AG04449 (cell line): ENCODE results near the gene COLEC12.

Experiments
- CTCF ChIA-PET: fragments of 350-600 bp; formaldehyde crosslinking; extraction: SDS; loops from one replicate; lab custom pipeline; 2021; ENCODE audit warnings: antibody characterized with exemption; lab: Yijun Ruan, JAX
- POLR2A ChIA-PET: fragments of 400-600, 350-600 bp; formaldehyde crosslinking; extraction: SDS; loops from one replicate; lab custom pipeline; 2020; ENCODE audit warnings: antibody characterized with exemption, inconsistent platforms; lab: Yijun Ruan, JAX
- DNase-seq: peaks from one replicate; pipeline ENCODE4 v3.0.0-alpha.2; 2010; ENCODE audit warnings: low read depth, low spot score
- H3K4me3 ChIP-seq: 2 replicates; pipeline ENCODE4 v1.5.1; 2011; ENCODE audit warnings: low read depth, mild to moderate bottlenecking, control low read depth, low read length
- TF ChIP-seq, protein P1 (sequence below): IDR thresholded peaks from one replicate; pipeline ENCODE4 v1.5.1; 2011; ENCODE audit warnings: mild to moderate bottlenecking, moderate library complexity, low read length, control low read depth, inconsistent platforms; ENCODE audit not compliant: insufficient read depth; ENCODE audit errors: missing control alignments

COLEC12 gene

DNA sequence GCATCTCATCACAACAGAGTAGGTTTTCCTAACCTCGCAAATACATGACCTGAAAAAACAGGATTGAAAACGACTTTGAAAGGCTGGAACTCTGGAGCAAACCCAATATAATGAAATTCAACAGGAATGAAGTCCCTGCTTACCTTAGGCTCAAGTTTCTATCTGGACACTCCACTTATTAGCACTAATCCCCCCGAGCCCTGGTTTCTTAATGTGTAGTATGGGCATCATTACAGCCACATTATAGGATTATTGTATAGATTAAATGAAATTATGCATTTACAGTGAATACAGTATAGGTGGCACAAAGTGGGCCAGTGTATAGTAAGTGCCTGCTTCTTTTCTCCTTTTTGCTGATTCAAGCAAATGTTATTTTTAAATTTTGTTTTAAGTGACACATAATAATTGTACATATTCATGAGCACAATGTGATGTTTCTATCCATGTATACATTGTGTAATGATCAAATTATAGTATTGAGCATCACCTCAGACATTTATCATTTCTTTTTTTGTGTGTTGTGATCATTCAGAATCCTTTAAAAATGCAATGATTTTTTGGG, 118.0 kb downstream of the COLEC12 start:
- TF ChIP-seq, protein P1, sequence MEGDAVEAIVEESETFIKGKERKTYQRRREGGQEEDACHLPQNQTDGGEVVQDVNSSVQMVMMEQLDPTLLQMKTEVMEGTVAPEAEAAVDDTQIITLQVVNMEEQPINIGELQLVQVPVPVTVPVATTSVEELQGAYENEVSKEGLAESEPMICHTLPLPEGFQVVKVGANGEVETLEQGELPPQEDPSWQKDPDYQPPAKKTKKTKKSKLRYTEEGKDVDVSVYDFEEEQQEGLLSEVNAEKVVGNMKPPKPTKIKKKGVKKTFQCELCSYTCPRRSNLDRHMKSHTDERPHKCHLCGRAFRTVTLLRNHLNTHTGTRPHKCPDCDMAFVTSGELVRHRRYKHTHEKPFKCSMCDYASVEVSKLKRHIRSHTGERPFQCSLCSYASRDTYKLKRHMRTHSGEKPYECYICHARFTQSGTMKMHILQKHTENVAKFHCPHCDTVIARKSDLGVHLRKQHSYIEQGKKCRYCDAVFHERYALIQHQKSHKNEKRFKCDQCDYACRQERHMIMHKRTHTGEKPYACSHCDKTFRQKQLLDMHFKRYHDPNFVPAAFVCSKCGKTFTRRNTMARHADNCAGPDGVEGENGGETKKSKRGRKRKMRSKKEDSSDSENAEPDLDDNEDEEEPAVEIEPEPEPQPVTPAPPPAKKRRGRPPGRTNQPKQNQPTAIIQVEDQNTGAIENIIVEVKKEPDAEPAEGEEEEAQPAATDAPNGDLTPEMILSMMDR = no peak
- ChIA-PET POLR2A (no interaction called here), CTCF (no interaction called here)
- DNase-seq = no peak
- no peak overlapping the region for H3K4me3 ChIP-seq

DNA sequence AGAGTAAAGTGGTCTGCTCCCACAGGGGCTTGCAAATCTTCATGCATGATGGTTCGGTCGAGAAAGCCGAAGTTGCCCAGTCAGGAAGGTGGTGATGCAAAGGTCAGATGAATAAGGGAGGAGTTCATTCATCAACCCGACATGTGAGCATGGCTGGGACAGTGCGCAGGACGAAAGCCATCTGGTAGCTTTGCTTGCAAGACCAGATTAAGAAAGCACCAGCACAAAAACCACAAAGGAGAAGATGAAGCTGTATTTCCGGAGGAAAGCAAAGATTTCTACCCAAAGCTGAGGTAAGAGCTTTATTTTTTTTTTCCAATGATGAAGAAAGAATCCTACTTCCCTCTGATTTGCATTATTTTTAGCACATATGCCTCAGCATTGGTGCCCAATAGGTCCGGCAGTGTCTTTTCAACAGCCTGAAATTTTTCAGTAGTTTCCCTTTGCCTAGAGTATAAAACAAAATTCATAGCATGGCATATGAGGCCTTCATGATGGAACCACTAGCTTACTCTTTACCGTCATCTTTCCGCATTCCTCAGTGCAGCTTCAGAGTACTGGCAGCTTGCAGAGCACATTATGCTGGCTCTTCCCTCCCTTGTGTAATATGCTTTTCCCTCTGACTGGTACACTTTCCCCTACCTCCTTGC, 120.7 kb downstream of the COLEC12 start:
- DNase-seq = no peak
- ChIA-PET POLR2A (no interaction called here), CTCF (interaction anchor here (1.4 kb wide), 1 partner anchor 237 kb away, joined by 3 read pairs; no protein-coding TSS in a partner anchor)
- TF ChIP-seq, protein P1 = no peak
- no peak overlapping the region for H3K4me3 ChIP-seq

DNA sequence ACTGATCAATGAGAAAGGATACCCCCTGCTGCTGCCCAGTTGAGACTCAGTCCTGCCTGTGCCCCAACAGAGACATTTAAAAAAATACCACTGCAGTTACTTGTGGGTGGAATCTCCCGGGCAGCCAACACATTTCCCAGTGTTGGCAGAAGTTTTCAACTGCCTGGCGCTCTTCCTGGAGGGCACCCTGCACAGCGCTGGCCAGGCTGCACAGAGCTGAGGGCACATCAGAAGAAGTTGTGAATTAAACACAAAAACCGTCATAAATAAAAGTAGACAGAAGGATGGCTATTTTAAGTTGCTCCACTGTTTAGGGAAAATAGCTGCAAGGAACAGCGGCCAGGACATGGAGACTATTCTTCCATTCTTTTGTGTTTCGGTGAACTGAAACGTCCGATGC, 122.4 kb downstream of the COLEC12 start:
- POLR2A ChIA-PET = no interaction called here

DNA sequence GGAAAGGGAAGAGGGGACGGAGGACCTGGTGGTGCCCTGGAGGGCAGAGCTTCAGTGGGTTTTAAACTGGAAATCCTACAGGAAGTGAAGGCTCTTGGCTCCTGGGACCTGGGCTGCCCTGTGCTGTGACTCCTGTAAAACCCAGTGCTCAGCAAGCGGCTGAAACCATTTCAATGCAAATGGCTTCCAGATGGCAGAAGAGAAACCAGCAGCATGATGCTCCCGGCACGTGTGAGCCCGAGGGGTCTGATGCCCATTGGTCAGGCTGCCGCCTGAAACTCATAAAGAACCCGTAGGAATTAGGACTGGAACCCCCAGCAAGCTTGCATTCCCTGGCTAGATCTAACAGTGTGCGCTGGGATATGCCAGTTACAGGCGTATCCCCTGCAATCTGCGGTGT, 123.4 kb downstream of the COLEC12 start:
- TF ChIP-seq, protein P1 = no peak
- no peak overlapping the region for H3K4me3 ChIP-seq
- ChIA-PET POLR2A (interaction anchor here (0.6 kb wide), 1 partner anchor 31 kb away, joined by 3 read pairs; no protein-coding TSS in a partner anchor), CTCF (interaction anchor here (1.0 to 1.4 kb wide), 3 partner anchors 11 to 247 kb away, joined by 3 to 5 read pairs (median 4); no protein-coding TSS in a partner anchor)
- no peak for DNase-seq

More for the DNA sequence above, 122.4 kb downstream of the COLEC12 start:
- CTCF ChIA-PET = interaction anchor here (1.4 kb wide), 1 partner anchor 16 kb away, joined by 3 read pairs; no protein-coding TSS in a partner anchor
- TF ChIP-seq, protein P1 = no peak
- DNase-seq = no peak
- no peak overlapping the region for H3K4me3 ChIP-seq

DNA sequence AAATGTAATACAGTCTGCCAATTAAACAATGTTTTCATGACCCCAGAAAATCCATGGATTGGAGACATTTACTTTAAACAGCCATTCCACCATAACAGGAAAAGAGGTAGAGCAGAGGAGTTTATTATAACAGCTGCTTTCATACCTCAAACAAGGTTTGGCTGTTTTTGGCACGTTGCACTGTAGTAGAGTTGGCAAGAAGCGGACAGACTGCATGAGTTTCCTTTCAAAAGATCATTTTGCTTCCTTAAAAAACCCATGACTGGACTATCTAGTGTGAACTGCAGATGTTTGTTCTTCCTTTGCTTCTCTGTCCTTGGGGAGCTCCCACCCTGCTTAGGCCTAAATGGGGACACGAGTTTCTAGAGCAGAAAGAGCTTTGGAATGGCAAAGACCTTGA, 124.2 kb downstream of the COLEC12 start:
- ChIA-PET POLR2A (no interaction called here), CTCF (interaction anchor here (1.0 to 1.4 kb wide), 2 partner anchors 12 to 248 kb away, joined by 4 to 5 read pairs; no protein-coding TSS in a partner anchor)
- TF ChIP-seq, protein P1 = no peak
- no peak for DNase-seq
- no peak overlapping the region for H3K4me3 ChIP-seq

DNA sequence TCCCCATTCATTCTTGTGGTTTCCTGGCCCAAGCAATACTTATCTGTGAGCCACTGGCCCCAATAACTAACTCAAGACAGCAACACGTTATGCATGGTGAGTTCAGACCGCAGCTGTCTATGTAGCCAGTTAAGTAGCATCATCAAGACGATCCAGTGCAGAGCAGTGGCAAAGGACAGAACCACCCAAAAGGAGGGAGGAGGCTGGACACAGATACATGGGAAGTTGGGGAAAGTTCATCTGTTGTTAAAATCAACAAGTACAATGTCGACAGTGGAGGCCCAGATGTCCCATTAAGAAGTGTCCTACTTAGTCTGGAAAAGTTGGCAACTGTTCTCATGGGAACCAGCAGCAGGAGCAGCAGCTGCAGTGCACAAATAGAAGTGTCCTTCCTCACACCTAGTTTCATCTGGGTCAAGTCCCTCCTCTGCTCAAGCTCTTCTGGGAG, 125.8 kb downstream of the COLEC12 start:
- CTCF ChIA-PET = no interaction called here
- TF ChIP-seq, protein P1 = no peak
- DNase-seq = no peak
- POLR2A ChIA-PET = no interaction called here
- H3K4me3 ChIP-seq = no peak overlapping the region
